NAMALWA (cell line): ENCODE data around the gene BAX.
"Not testable (repeated sequence)": the region's sequence is repeated elsewhere in the genome, so short reads cannot be mapped to it uniquely, and the experiment has no call there.

ENCODE experiments used
- DNase-seq: peaks from one replicate; pipeline ENCODE4 v3.0.0-alpha.2; 2015; ENCODE audit warnings: low spot score

The BAX gene

GRCh38 chr19:48954595-48955307, at the start of gene BAX:
BAX (plus strand) TSS chr19:48954875; CDS start chr19:48954929, 54 bp downstream.
- peak; percentile 96 for DNase-seq

GRCh38 chr19:48905664-48906063, 49.0 kb upstream of the BAX start:
- DNase-seq: no peak

GRCh38 chr19:48906324-48906723, 48.4 kb upstream of the BAX start:
- DNase-seq: no peak

DNA sequence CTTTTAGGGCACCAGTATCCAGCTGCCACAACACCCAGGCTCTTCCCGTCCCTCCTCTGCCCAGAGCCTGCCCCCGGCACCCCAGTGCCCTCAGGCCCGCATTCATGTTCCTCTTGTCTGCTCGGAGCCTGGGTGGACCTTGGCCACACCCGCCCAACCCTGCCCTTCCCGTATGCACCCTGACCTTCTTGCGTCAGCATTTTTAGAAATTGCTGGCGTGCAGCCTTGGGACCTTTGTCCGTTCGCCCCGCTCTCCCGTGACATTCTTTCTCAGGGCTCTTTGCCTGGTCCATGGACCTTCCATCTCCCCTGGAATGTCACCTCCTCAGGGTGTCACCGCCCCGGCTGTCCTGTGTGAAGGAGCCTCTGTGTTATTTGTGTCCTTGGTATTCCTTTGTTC, 47.0 kb upstream of the BAX start:
- DNase-seq: no peak

DNA sequence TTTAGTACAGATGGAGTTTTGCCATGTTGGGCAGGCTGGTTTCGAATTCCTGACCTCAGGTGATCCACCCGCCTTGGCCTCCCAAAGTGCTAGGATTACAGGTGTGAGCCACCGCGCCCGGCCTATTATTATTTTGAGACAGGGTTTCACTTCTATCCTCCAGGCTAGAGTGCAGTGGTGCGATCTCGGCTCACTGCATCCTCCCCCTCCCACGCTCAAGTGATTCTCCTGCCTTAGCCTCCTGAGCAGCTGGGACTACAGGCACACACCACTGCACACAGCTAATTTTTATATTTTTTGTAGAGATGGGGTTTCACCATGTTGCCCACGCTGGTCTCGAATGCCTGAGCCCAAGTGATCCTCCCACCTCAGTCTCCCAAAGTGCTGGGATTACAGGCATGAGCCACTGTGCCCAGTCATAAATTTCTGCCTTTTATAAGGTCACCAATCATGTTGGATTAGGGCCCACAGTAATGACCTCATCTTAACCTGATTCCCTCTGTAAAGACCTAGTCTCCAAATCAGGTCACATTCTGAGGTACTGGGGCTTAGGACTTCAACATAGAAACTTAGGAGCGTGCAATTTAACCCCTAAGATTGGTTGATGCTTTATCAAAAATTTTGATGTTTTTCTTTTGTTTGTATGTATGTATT, 45.1 kb upstream of the BAX start:
- DNase-seq: peak; percentile 63

- DNase-seq: no peak
Measured at GRCh38 chr19:48910803-48911202, 43.9 kb upstream of the BAX start.

DNA sequence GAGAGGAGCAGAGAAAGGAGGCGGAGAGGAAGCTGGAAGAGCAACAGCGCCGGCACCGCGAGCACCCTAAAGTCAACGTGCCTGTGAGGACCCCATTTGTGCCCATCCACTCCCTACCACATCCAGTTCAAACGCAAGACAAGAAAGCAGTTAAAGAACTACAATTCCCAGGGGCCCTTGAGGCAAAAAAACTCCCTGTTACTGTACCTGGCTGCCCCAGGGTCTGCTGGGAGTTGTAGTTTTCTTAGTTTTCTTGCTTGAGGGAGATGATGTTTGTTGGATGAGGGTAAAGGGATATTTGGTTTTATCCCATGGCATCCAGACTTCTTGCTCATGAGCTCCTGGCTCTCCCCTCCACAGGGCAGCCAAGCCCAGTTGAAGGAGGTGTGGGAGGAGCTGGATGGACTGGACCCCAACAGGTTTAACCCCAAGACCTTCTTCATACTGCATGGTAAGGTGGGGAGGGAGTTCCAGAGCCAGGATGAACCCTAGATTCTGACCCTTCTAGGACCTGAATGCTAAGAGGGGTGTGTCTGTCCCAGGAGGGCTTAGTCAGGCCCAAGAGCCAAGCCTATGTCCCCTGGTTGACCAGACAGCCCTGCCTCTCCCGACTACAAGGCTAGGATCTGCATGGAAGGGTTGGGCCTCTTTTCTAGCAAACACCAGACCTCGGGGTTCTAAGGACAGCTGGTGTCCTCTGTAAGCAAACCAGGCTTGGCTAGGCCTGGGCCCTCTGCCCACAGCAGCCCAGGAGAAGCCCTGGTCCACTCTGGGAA, 41.4 kb upstream of the BAX start:
- peak; percentile 75 for DNase-seq

- DNase-seq: no peak
Measured at GRCh38 chr19:48914181-48914580, 40.5 kb upstream of the BAX start.

GRCh38 chr19:48915757-48916156, 38.9 kb upstream of the BAX start:
- no peak for DNase-seq

GRCh38 chr19:48918071-48918470, 36.6 kb upstream of the BAX start:
- DNase-seq: peak; percentile 78

DNA sequence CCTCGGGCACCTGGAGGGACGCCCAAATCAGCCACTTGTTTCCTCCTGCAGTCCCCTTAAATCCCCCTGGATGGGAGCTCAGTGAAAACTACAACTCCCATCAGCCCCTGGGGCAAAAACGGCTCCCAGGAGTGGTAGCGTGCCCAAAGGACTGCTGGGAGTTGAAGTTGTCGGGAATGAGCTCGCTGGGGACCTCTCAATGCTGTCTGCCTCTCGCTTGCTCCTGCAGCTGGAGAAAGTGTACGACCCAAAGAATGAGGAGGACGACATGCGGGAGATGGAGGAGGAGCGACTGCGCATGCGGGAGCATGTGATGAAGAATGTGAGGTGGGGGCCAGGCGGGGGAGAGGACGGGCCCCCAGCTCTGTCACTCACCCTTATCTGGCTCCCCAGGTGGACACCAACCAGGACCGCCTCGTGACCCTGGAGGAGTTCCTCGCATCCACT, 35.9 kb upstream of the BAX start:
- DNase-seq: peak; percentile 81

- DNase-seq: not testable (repeated sequence)
Measured at GRCh38 chr19:48919271-48919670, 35.4 kb upstream of the BAX start.

DNA sequence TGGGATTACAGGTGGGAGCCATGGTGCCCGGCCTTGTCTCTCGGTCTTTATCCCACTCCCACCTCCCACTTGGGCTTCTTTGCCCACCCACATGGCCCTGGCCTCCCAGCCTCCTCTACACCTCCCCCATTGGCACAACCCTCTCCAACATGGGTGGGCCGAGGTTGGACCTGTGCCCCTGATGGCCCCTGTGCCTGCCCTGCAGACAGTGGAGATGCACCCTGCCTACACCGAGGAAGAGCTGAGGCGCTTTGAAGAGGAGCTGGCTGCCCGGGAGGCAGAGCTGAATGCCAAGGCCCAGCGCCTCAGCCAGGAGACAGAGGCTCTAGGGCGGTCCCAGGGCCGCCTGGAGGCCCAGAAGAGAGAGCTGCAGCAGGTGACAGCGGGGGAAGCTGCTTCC, 33.7 kb upstream of the BAX start:
- DNase-seq: no peak

DNA sequence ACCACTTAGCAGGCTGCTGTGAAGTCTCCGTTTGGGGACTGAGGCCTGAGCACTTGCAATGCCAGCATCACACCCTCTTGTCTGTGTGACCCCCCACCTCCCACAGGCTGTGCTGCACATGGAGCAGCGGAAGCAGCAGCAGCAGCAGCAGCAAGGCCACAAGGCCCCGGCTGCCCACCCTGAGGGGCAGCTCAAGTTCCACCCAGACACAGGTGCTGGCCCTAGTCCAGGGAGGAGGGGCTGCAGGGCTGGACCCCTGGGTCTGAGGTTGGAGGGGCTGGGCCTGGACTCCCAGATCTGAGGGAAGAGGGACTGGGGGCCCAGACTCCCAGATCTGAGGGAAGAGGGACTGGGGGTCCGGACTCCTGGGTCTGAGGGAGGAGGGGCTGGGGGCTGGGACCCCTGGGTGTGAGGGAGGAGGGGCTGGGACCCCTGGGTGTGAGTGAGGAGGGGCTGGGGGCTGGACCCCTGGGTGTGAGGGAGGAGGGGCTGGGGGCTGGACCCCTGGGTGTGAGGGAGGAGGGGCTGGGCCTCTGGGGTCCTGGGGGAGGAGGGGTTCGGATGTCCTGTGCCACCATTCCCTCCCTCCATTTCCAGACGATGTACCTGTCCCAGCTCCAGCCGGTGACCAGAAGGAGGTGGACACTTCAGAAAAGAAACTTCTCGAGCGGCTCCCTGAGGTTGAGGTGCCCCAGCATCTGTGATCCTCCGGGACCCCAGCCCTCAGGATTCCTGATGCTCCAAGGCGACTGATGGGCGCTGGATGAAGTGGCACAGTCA, 32.8 kb upstream of the BAX start:
- DNase-seq: no peak

- no peak for DNase-seq
Measured at GRCh38 chr19:48922548-48923490, 31.9 kb upstream of the BAX start.

- DNase-seq: no peak
Measured at GRCh38 chr19:48925240-48925843, 29.3 kb upstream of the BAX start.

DNA sequence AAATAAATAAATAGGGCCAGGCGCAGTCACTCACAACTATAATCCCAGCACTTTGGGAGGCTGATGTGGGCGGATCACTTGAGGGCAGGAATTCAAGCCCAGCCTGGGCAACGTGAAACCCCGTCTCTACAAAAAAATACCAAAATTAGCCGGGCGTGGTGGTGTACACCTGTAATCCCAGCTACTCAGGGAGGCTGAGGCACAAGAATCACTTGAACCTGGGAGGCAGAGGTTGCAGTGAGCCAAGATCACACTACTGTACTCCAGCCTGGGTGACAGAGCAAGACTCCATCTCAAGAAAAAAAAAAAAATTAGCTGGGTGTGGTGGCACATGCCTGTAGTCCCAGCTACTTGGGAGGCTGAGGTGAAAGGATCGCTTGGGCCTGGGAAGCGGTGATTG, 28.8 kb upstream of the BAX start:
- not testable (repeated sequence) for DNase-seq

DNA sequence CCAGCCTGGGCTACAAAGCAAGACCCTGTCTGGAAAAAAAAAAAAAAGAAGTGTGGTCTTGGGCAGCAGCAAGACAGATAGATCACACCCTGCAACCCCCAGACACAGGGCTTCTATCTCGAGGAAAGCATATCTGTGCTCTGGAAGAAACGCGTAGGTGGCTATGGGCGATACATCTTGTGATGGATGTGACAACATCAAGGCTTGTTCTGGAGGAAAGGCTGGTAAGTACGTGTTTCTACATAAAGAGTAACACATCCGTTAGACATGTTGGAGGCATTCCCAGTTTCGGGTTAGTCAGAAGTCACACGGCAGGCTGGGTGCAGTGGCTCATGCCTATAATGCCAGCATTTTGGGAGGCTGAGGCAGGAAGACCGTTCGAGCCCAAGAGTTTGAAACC, 27.8 kb upstream of the BAX start:
- no peak for DNase-seq

- not testable (repeated sequence) for DNase-seq
Measured at GRCh38 chr19:48927692-48928091, 27.0 kb upstream of the BAX start.

DNA sequence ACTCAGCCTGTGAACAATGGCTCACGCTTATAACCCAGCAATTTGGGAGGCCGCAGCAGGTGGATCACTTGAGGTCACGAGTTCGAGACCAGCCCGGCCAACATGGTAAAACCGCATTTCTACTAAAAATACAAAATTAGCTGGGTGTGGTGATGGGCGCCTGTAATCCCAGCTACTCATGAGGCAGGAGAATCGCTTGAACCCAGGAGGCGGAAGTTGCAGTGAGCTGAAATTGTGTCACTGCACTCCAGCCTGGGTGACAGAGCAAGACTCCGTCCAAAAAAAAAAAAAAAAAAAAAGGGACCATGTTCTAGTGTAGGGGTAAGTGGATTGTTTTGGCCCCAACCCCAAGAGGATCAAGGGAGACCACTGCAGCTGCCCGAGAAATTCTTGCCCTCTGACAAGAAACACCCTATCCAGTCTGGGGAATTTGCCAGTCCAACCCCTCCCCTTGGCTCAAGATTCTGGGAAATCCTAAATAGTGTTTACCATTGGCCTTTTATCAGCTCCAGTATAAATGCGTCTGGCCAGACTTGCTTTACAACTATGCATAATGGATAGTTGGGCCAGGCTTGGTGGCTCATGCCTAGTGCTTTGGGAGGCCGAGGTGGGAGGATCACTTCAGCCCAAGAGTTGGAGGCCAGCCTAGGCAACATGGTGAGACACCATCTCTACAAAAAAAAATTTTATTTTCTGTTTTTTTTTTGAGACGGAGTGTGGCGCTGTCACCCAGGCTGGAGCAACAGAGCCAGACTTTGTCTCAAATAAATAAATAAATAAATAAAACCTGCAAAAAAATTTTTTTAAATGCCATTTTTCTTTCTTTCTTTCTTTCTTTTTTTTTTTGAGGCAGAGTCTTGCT, 26.3 kb upstream of the BAX start:
- DNase-seq: no peak
